HCT116 (cell line): ENCODE measurements around the gene C2orf76.

ENCODE experiments used
- CTCF ChIP-seq, 3 experiments: fragments of 200-600 bp in 1 of 3; sonication (generic) in 1 of 3; IDR thresholded peaks in 2 of 3; conservative IDR thresholded peaks in 1 of 3; 2 replicates each; pipeline ENCODE4 v1.5.1; 2012 to 2017; ENCODE audit warnings: low read depth in 2 of 3, low read length in 2 of 3, antibody characterized with exemption in 1 of 3, borderline replicate concordance in 1 of 3, control low read depth in 1 of 3, mild to moderate bottlenecking in 1 of 3, mixed read lengths in 1 of 3, mixed run types in 1 of 3, moderate library complexity in 1 of 3; ENCODE audit not compliant: insufficient read depth in 1 of 3
- POLR2AphosphoS5 ChIP-seq: IDR thresholded peaks from 2 replicates; pipeline ENCODE4 v1.6.1; 2011; ENCODE audit warnings: mild to moderate bottlenecking, low read depth, low read length, moderate library complexity
- REST ChIP-seq: IDR thresholded peaks from 2 replicates; pipeline ENCODE4 v1.6.1; 2012; ENCODE audit warnings: low read depth
- ZFX ChIP-seq: fragments of 450-650 bp; IDR thresholded peaks from 2 replicates; pipeline ENCODE4 v1.6.1; 2017

GRCh38 chr2:119311371-119311770 is 55.3 kb downstream of the C2orf76 start:
- TF ChIP-seq ZFX (no peak), POLR2AphosphoS5 (no peak), CTCF (IDR thresholded peaks at IDR 0.05 in 2 of 3, conservative IDR thresholded peaks at IDR 0.05 in 1 of 3; ENCODE audit: borderline replicate concordance in 1 of 3, insufficient read depth in 1 of 3, low read depth in 2 of 3, low read length in 2 of 3) (no peak), REST (no peak)
